Right atrium auricular region (tissue), 2 donors: Measurements from ENCODE around the gene C2orf81. TPM values are rescaled to one million over a fixed set of nuclear protein-coding genes. Genes with fewer than 3 reads are reported as not detected.

Experiments used
- DNase-seq: peaks from one replicate; pipeline ENCODE4 v3.0.0-alpha.2; 2019; ENCODE audit warnings: low spot score
- H3K27ac ChIP-seq, 2 donors: fragments of 200-600 bp; sonication (generic); 1 replicate in 1 of 2; 2 replicates in 1 of 2; pipeline ENCODE4 v1.5.1; 2016 to 2019
- H3K27me3 ChIP-seq, 2 donors: fragments of 200-600 bp; sonication (generic); one replicate each; pipeline versions ENCODE4 v1.5.1 to v1.6.0; 2017 to 2019
- H3K36me3 ChIP-seq: fragments of 200-600 bp; sonication (generic); one replicate; pipeline ENCODE4 v1.5.1; 2016
- H3K4me1 ChIP-seq, 2 donors: fragments of 200-600 bp; sonication (generic); one replicate each; pipeline versions ENCODE4 v1.5.1 to v1.6.0; 2017 to 2019
- H3K4me3 ChIP-seq, 2 donors: fragments of 200-600 bp; sonication (generic); 1 replicate in 1 of 2; 2 replicates in 1 of 2; pipeline ENCODE4 v1.5.1; 2017 to 2019; ENCODE audit warnings: mild to moderate bottlenecking in 1 of 2, moderate library complexity in 1 of 2
- H3K9me3 ChIP-seq, 2 donors: fragments of 200-600 bp; sonication (generic); one replicate each; pipeline ENCODE4 v1.5.1; 2019
- CTCF ChIP-seq, 2 donors: fragments of 200-600 bp; sonication (generic); IDR thresholded peaks; one replicate each; pipeline ENCODE4 v1.5.1; 2019; ENCODE audit warnings: antibody characterized with exemption in 2 of 2
- total RNA-seq, 2 donors: library from RNA; depleted of rRNA; stranded (reverse); fragments of >200 nt; gene quantifications; one replicate each; pipeline ENCODE4 v1.1.0, GENCODE V29; 2016

C2orf81 gene
- total RNA-seq, 2 donors from 2014 or later = 0.94 to 1.0 TPM

GRCh38 chr2:74375838-74376237 lies 45.6 kb downstream of the C2orf81 start:
- peaks cover 34% of the 10 kb centered on the region for H3K36me3 ChIP-seq
- no peak for DNase-seq
- H3K9me3 ChIP-seq = no peaks in the 10 kb centered on the region
- TF ChIP-seq CTCF (IDR thresholded peaks at IDR 0.05) = no peak
- H3K27me3 ChIP-seq = no peaks in the 10 kb centered on the region
- H3K4me3 ChIP-seq = no peak overlapping the region
- H3K27ac ChIP-seq = no peak overlapping the region
- peaks cover 0 to 51% of the 10 kb centered on the region in 2 donors for H3K4me1 ChIP-seq

- peak; percentile 73 for DNase-seq
- no peaks in the 10 kb centered on the region for H3K27me3 ChIP-seq
- peaks cover 0 to 39% of the 10 kb centered on the region in 2 donors for H3K4me1 ChIP-seq
- TF ChIP-seq CTCF (IDR thresholded peaks at IDR 0.05) = no peak
- peak overlapping the region; percentile 52 to 64 for H3K27ac ChIP-seq
- peaks cover 46% of the 10 kb centered on the region for H3K36me3 ChIP-seq
- peak overlapping the region; percentile 17 to 43 for H3K4me3 ChIP-seq
- no peaks in the 10 kb centered on the region for H3K9me3 ChIP-seq
These were observed 46.8 kb downstream of the C2orf81 start for GRCh38 chr2:74374509-74375205.

- no peak for DNase-seq
- H3K36me3 ChIP-seq = peaks cover 52% of the 10 kb centered on the region
- peak overlapping the region; percentile 17 to 43 for H3K4me3 ChIP-seq
- no peak for TF ChIP-seq CTCF (IDR thresholded peaks at IDR 0.05)
- H3K27me3 ChIP-seq = no peaks in the 10 kb centered on the region
- H3K9me3 ChIP-seq = no peaks in the 10 kb centered on the region
- peaks cover 0 to 32% of the 10 kb centered on the region in 2 donors for H3K4me1 ChIP-seq
- H3K27ac ChIP-seq = peak overlapping the region; percentile 52 to 64
These were observed 47.4 kb downstream of the C2orf81 start for GRCh38 chr2:74373985-74374384.

GRCh38 chr2:74373221-74373676 lies 48.2 kb downstream of the C2orf81 start:
- DNase-seq = no peak
- Histone ChIP-seq H3K4me1 (peaks cover 0 to 28% of the 10 kb centered on the region in 2 donors), H3K4me3 (no peak overlapping the region), H3K36me3 (peaks cover 60% of the 10 kb centered on the region), H3K27me3 (no peaks in the 10 kb centered on the region), H3K9me3 (no peaks in the 10 kb centered on the region), H3K27ac (peak overlapping the region in 1 of 2 donors; percentile 52)
- no peak for TF ChIP-seq CTCF (IDR thresholded peaks at IDR 0.05)

- Histone ChIP-seq H3K9me3 (no peaks in the 10 kb centered on the region), H3K36me3 (peaks cover 61% of the 10 kb centered on the region), H3K27me3 (no peaks in the 10 kb centered on the region), H3K27ac (peak overlapping the region in 1 of 2 donors; percentile 13), H3K4me3 (no peak overlapping the region), H3K4me1 (peaks cover 0 to 28% of the 10 kb centered on the region in 2 donors)
- no peak for TF ChIP-seq CTCF (IDR thresholded peaks at IDR 0.05)
- DNase-seq = no peak
These were observed 48.7 kb downstream of the C2orf81 start for GRCh38 chr2:74372674-74373073.
